Hepatocyte (in vitro differentiated cells): Measurements from ENCODE around the gene AEBP1. TPM values are rescaled to one million over a fixed set of nuclear protein-coding genes. Genes with fewer than 3 reads are reported as not detected.

Experiments
- DNase-seq: peaks from one replicate; pipeline ENCODE4 v3.0.0-alpha.2; 2016; ENCODE audit warnings: low spot score
- H2AFZ ChIP-seq: fragments of 200-600 bp; sonication (generic); 2 replicates; pipeline ENCODE4 v1.6.0; 2016; ENCODE audit warnings: antibody characterized with exemption, mild to moderate bottlenecking
- H3K27ac ChIP-seq: fragments of 200-600 bp; sonication (generic); 2 replicates; pipeline ENCODE4 v1.5.1; 2016; ENCODE audit warnings: mild to moderate bottlenecking
- H3K27me3 ChIP-seq: fragments of 200-600 bp; sonication (generic); 2 replicates; pipeline ENCODE4 v1.6.1; 2016
- H3K36me3 ChIP-seq: fragments of 200-600 bp; sonication (generic); replicated peaks from 2 replicates; pipeline ENCODE4 v1.5.1; 2016; ENCODE audit warnings: low read depth; ENCODE audit not compliant: insufficient read depth
- H3K4me1 ChIP-seq: fragments of 200-600 bp; sonication (generic); 2 replicates; pipeline ENCODE4 v1.5.1; 2016; ENCODE audit warnings: mild to moderate bottlenecking, moderate library complexity; ENCODE audit not compliant: insufficient read depth
- H3K4me2 ChIP-seq: fragments of 200-600 bp; sonication (generic); 2 replicates; pipeline ENCODE4 v1.6.0; 2016
- H3K4me3 ChIP-seq: fragments of 200-600 bp; sonication (generic); 2 replicates; pipeline ENCODE4 v1.5.1; 2016; ENCODE audit warnings: mild to moderate bottlenecking
- H3K79me2 ChIP-seq: fragments of 200-600 bp; sonication (generic); 2 replicates; pipeline ENCODE4 v1.6.0; 2017; ENCODE audit warnings: mild to moderate bottlenecking
- H3K9me2 ChIP-seq: fragments of 200-600 bp; sonication (generic); replicated peaks from 2 replicates; pipeline ENCODE4 v1.6.0; 2017; ENCODE audit warnings: mild to moderate bottlenecking; ENCODE audit not compliant: insufficient read depth
- H3K9me3 ChIP-seq: fragments of 200-600 bp; sonication (generic); 2 replicates; pipeline ENCODE4 v1.5.1; 2016; ENCODE audit warnings: low read depth, mild to moderate bottlenecking
- H4K20me1 ChIP-seq: fragments of 200-600 bp; sonication (generic); 2 replicates; pipeline ENCODE4 v1.6.0; 2016; ENCODE audit warnings: mild to moderate bottlenecking; ENCODE audit not compliant: insufficient read depth, poor library complexity, severe bottlenecking
- EZH2 ChIP-seq: fragments of 200-600 bp; sonication (generic); IDR thresholded peaks from 2 replicates; pipeline ENCODE4 v1.6.1; 2016; ENCODE audit warnings: antibody characterized with exemption, mild to moderate bottlenecking, borderline replicate concordance
- EZH2phosphoT487 ChIP-seq: fragments of 200-600 bp; sonication (generic); IDR thresholded peaks from one replicate; pipeline ENCODE4 v1.6.1; 2018; ENCODE audit warnings: antibody characterized with exemption, mild to moderate bottlenecking, low read depth, moderate library complexity; ENCODE audit not compliant: unreplicated experiment, severe bottlenecking
- WGBS: methylation state at CpG from one replicate; pipeline ENCODE4 v1.1.6; 2016; ENCODE audit warnings: low lambda C conversion rate; ENCODE audit errors: missing lambda C conversion rate; 5-methylcytosine and 5-hydroxymethylcytosine counted together
- polyA plus RNA-seq: library from polyadenylated mRNA; unstranded; fragments of >200 nt; fragmentation: Nextera tagmentation; extraction: Ambion mirVana; gene quantifications from 2 replicates; pipeline ENCODE4 v1.2.1, GENCODE V29; 2016
- total RNA-seq: library from RNA; depleted of rRNA; stranded (reverse); fragments of >200 nt; gene quantifications from 2 replicates; pipeline ENCODE4 v1.2.3, GENCODE V29; 2014
- TF ChIP-seq, protein P1 (sequence below): fragments of 200-600 bp; sonication (generic); IDR thresholded peaks from 2 replicates; pipeline ENCODE4 v1.5.1; 2016; ENCODE audit warnings: antibody characterized with exemption, mild to moderate bottlenecking; ENCODE audit not compliant: poor library complexity

The AEBP1 gene
- total and polyA plus RNA-seq, 2 experiments from 2014 or later, result 26.7 to 108 TPM

- Histone ChIP-seq H3K4me2 (no peak overlapping the region), H3K4me3 (no peak overlapping the region), H3K36me3 (no peaks in the 10 kb centered on the region), H3K79me2 (peaks cover 5% of the 10 kb centered on the region), H3K4me1 (peaks cover 14% of the 10 kb centered on the region), H3K9me2 (no peaks in the 10 kb centered on the region), H4K20me1 (no peaks in the 10 kb centered on the region), H3K27ac (no peak overlapping the region), H3K27me3 (peaks cover 8% of the 10 kb centered on the region), H3K9me3 (no peaks in the 10 kb centered on the region), H2AFZ (no peak overlapping the region)
- no peak for TF ChIP-seq EZH2
- TF ChIP-seq, protein P1, sequence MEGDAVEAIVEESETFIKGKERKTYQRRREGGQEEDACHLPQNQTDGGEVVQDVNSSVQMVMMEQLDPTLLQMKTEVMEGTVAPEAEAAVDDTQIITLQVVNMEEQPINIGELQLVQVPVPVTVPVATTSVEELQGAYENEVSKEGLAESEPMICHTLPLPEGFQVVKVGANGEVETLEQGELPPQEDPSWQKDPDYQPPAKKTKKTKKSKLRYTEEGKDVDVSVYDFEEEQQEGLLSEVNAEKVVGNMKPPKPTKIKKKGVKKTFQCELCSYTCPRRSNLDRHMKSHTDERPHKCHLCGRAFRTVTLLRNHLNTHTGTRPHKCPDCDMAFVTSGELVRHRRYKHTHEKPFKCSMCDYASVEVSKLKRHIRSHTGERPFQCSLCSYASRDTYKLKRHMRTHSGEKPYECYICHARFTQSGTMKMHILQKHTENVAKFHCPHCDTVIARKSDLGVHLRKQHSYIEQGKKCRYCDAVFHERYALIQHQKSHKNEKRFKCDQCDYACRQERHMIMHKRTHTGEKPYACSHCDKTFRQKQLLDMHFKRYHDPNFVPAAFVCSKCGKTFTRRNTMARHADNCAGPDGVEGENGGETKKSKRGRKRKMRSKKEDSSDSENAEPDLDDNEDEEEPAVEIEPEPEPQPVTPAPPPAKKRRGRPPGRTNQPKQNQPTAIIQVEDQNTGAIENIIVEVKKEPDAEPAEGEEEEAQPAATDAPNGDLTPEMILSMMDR, result no peak
- TF ChIP-seq EZH2phosphoT487, result no peak
- DNase-seq, result no peak
- WGBS, result 88% methylated on average over 18 of the region's 21 CpGs
Observed at GRCh38 chr7:44108768-44109750, 4.9 kb downstream of the AEBP1 start.

DNA sequence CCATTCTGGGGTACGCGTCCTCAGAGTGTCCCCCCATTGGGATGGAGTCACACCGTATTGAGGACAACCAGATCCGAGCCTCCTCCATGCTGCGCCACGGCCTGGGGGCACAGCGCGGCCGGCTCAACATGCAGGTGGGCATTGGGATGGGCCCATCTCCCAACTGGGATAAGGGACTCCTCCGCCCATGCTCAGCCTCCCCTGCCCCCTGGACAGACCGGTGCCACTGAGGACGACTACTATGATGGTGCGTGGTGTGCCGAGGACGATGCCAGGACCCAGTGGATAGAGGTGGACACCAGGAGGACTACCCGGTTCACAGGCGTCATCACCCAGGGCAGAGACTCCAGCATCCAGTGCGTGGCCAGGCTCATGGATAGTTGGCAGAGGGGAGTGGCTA is 5.8 kb downstream of the AEBP1 start:
- TF ChIP-seq EZH2 (no peak), EZH2phosphoT487 (no peak)
- TF ChIP-seq, protein P1, result no peak
- Histone ChIP-seq H4K20me1 (no peaks in the 10 kb centered on the region), H3K4me1 (peaks cover 9% of the 10 kb centered on the region), H3K9me2 (no peaks in the 10 kb centered on the region), H3K27ac (no peak overlapping the region), H3K9me3 (no peaks in the 10 kb centered on the region), H3K4me3 (no peak overlapping the region), H3K36me3 (no peaks in the 10 kb centered on the region), H3K4me2 (no peak overlapping the region), H2AFZ (no peak overlapping the region), H3K27me3 (peaks cover 2% of the 10 kb centered on the region), H3K79me2 (peaks cover 5% of the 10 kb centered on the region)
- no peak for DNase-seq
- WGBS, result 93% methylated on average over 18 of the region's 18 CpGs

- Histone ChIP-seq H3K4me1 (no peaks in the 10 kb centered on the region), H3K4me2 (no peak overlapping the region), H4K20me1 (no peaks in the 10 kb centered on the region), H3K27ac (no peak overlapping the region), H3K36me3 (no peaks in the 10 kb centered on the region), H3K79me2 (no peaks in the 10 kb centered on the region), H3K9me2 (no peaks in the 10 kb centered on the region), H3K9me3 (no peaks in the 10 kb centered on the region), H2AFZ (no peak overlapping the region), H3K27me3 (no peaks in the 10 kb centered on the region), H3K4me3 (no peak overlapping the region)
- WGBS, result 87% methylated on average over 24 of the region's 27 CpGs
- DNase-seq, result no peak
- TF ChIP-seq EZH2phosphoT487 (no peak), EZH2 (no peak)
- TF ChIP-seq, protein P1, result no peak
Observed at GRCh38 chr7:44110719-44111635, 6.8 kb downstream of the AEBP1 start.
